ENCODE results near the gene MBNL1. TPM values are rescaled to one million over a fixed set of nuclear protein-coding genes. Genes with fewer than 3 reads are reported as not detected.

Gene MBNL1
- total and polyA plus RNA-seq, 2 donors (not counting 3 experiments of a cell fraction or from before 2014, with no cell fraction given): 179 to 362 TPM

DNA sequence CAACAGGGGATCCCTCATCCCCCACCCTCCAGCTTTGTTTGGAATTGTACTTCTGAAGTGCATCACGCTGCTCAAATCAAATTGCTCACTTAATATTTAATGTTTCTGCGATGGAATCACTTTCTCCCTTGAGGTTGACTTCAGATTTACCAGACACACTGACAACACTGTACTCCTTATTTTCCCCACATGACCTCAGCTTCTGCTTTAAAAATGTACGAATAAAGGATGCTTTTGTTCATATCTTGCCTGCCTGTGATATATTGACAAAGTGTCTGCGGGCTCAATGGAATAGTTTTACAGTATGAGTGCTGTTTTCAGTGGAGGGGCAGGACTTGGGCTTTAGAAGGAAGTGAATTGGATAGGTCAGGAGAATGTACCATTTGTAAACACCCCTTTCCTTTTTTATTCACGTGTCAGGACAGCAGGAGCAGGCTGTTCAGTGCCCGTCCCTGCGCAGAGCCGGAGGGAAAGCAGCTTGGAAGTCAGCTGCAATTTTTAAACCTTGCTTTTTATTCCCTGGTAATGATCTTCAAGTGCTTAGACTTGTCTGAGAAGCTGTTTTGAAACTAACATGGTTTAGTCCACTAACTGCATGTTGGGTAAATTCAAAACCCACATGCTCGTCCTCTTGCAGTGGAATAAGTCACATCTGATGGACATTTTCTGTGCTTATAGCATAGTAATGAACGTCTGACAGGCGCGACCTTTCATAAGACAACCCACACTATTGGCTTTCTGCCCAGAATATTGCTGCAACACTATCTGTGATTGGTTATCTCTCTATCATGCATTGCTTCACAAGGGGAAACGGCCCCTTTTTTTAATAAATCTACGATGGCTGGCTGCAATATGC, 29.9 kb downstream of the MBNL1 start:
- Histone ChIP-seq H4K20me1 (replicated peaks; ENCODE audit: control insufficient read depth, extremely low read depth, insufficient read depth, low read length) (peaks cover 7% of the 10 kb centered on the region), H3K36me3 (ENCODE audit: control insufficient read depth in 2 of 2, extremely low read depth in 1 of 2, insufficient read depth in 2 of 2, low read length in 2 of 2) (peaks cover 5 to 11% of the 10 kb centered on the region in 2 experiments), H3K9ac (replicated peaks; ENCODE audit: extremely low read depth, insufficient read depth, low read length) (peak overlapping the region; percentile 12), H3K9me1 (replicated peaks; ENCODE audit: control insufficient read depth, extremely low read depth, insufficient read depth, low read length) (no peaks in the 10 kb centered on the region), H3K4me3 (replicated peaks in 1 of 3; ENCODE audit: insufficient read depth in 1 of 3, low read depth in 1 of 3, low read length in 3 of 3) (no peak overlapping the region), H3K9me3 (replicated peaks; ENCODE audit: control insufficient read depth, insufficient read depth, low read length) (no peaks in the 10 kb centered on the region), H3K27me3 (ENCODE audit: control insufficient read depth in 2 of 2, insufficient read depth in 2 of 2, low read length in 2 of 2) (no peaks in the 10 kb centered on the region), H3K79me2 (ENCODE audit: control insufficient read depth, insufficient read depth, low read length) (peaks cover 100% of the 10 kb centered on the region), H3K4me1 (ENCODE audit: control insufficient read depth, extremely low read depth, insufficient read depth, low read length) (peaks cover 48% of the 10 kb centered on the region), H2AFZ (ENCODE audit: low read depth, low read length) (no peak overlapping the region), H3K27ac (ENCODE audit: insufficient read depth, low read depth, low read length) (peak overlapping the region; percentile 9), H3K4me2 (ENCODE audit: insufficient read depth, low read length) (peak overlapping the region; percentile 26)
- FAIRE-seq (peak; percentile 66), DNase-seq (ENCODE audit: low read depth, low spot score) (peak; percentile 88)
- dilution Hi-C loops (cut with MboI; ENCODE audit: extremely low pct_ligation_motif_present, low sequenced_read_pairs) (no loop called here), intact Hi-C loops (cut with micrococcal nuclease) (loop anchor here (2.0 kb wide), 1 partner anchor 28 kb away; no protein-coding TSS in a partner anchor)
- ChIA-PET POLR2A (interaction anchor here (0.6 kb wide), 1 partner anchor 15 kb away, joined by 3 read pairs; no protein-coding TSS in a partner anchor), CTCF (interaction anchor here (0.8 to 3.1 kb wide), 4 partner anchors 8 to 30 kb away, joined by 3 to 12 read pairs (median 4); partner anchors contain the start of gene MBNL1)
- TF ChIP-seq POLR2AphosphoS5 (IDR thresholded peaks at IDR 0.05; ENCODE audit: insufficient read depth, low read depth, low read length): peak; percentile 3
- no peak for TF ChIP-seq POLR2A (IDR thresholded peaks at IDR 0.05; ENCODE audit: low read depth, low read length)
- TF ChIP-seq FOS (IDR thresholded peaks at IDR 0.05; ENCODE audit: borderline replicate concordance, insufficient read depth, low read length): no peak
- BruUV-seq (replicated peaks): TSS peak; percentile 40

DNA sequence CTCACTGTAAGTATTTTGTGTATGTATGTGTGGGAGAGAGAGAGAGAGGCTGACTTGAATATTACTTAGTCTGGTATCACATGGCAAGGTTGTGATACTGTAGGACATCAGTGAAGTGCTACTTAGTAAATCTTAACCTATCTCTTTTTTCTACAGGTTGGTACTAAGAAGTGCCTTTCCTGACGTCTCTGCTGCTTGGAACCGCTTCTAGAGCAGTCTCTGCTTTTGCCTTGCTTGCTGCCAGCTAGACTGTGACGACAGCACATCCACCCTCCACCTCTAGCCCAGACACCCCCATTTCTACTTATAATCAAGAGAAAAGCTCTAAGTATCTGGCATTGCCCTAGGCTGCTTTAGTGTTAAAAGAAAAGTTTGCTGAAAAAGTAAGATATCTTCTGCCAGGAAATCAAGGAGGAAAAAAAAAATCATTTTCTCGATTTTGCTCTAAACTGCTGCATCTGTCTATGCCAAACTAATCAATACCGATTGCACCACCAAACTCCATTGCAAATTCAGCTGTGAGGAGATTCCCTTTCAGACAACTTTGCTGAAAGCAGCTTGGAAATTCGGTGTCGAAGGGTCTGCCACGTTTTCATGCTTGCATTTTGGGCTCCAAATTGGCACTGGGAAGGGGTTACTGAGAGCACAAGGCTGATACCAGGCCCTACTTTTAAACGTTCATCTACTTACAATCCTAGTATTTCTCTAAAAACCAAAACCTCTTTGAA, 30.7 kb downstream of the MBNL1 start:
- ChIA-PET POLR2A (interaction anchor here (0.6 kb wide), 1 partner anchor 14 kb away, joined by 3 read pairs; no protein-coding TSS in a partner anchor), CTCF (interaction anchor here (3.1 kb wide), 1 partner anchor 12 kb away, joined by 12 read pairs; no protein-coding TSS in a partner anchor)
- peaks cover 5 to 11% of the 10 kb centered on the region in 2 experiments for H3K36me3 ChIP-seq (ENCODE audit: control insufficient read depth in 2 of 2, extremely low read depth in 1 of 2, insufficient read depth in 2 of 2, low read length in 2 of 2)

More for the DNA sequence above, 30.7 kb downstream of the MBNL1 start:
- no peak for FAIRE-seq
- H2AFZ ChIP-seq (ENCODE audit: low read depth, low read length): no peak overlapping the region
- H3K4me3 ChIP-seq (replicated peaks in 1 of 3; ENCODE audit: insufficient read depth in 1 of 3, low read depth in 1 of 3, low read length in 3 of 3): no peak overlapping the region
- dilution Hi-C loops (cut with MboI; ENCODE audit: extremely low pct_ligation_motif_present, low sequenced_read_pairs) (no loop called here), intact Hi-C loops (cut with micrococcal nuclease) (loop anchor here (2.0 kb wide), 1 partner anchor 29 kb away; no protein-coding TSS in a partner anchor)
- no peak overlapping the region for H3K9ac ChIP-seq (replicated peaks; ENCODE audit: extremely low read depth, insufficient read depth, low read length)
- H3K4me2 ChIP-seq (ENCODE audit: insufficient read depth, low read length): no peak overlapping the region
- peaks cover 10% of the 10 kb centered on the region for H4K20me1 ChIP-seq (replicated peaks; ENCODE audit: control insufficient read depth, extremely low read depth, insufficient read depth, low read length)
- peaks cover 53% of the 10 kb centered on the region for H3K4me1 ChIP-seq (ENCODE audit: control insufficient read depth, extremely low read depth, insufficient read depth, low read length)
- no peaks in the 10 kb centered on the region for H3K27me3 ChIP-seq (ENCODE audit: control insufficient read depth in 2 of 2, insufficient read depth in 2 of 2, low read length in 2 of 2)
- no peak overlapping the region for H3K27ac ChIP-seq (ENCODE audit: insufficient read depth, low read depth, low read length)
- BruUV-seq (replicated peaks): TSS peak; percentile 18
- no peaks in the 10 kb centered on the region for H3K9me1 ChIP-seq (replicated peaks; ENCODE audit: control insufficient read depth, extremely low read depth, insufficient read depth, low read length)
- no peak for TF ChIP-seq JUN (IDR thresholded peaks at IDR 0.05; ENCODE audit: borderline replicate concordance, insufficient read depth, insufficient read length, low read depth)
- TF ChIP-seq POLR2A (IDR thresholded peaks at IDR 0.05; ENCODE audit: low read depth, low read length): peak; percentile 26
- H3K9me3 ChIP-seq (replicated peaks; ENCODE audit: control insufficient read depth, insufficient read depth, low read length): no peaks in the 10 kb centered on the region
- peaks cover 100% of the 10 kb centered on the region for H3K79me2 ChIP-seq (ENCODE audit: control insufficient read depth, insufficient read depth, low read length)
- DNase-seq (ENCODE audit: low read depth, low spot score): no peak
